ACC112 (cell line): ENCODE data around the gene PSENEN.

ENCODE experiments used
- H2AFZ ChIP-seq: fragments of 200-600 bp; sonication (generic); one replicate; pipeline ENCODE4 v1.6.0; 2017; ENCODE audit warnings: antibody characterized with exemption, low read length; ENCODE audit not compliant: unreplicated experiment
- H3K27ac ChIP-seq: fragments of 200-600 bp; sonication (generic); 2 replicates; pipeline ENCODE4 v1.5.1; 2014; ENCODE audit warnings: low read depth, mild to moderate bottlenecking, antibody characterized with exemption, low read length, moderate library complexity
- H3K27me3 ChIP-seq: fragments of 200-600 bp; sonication (generic); 2 replicates; pipeline ENCODE4 v1.6.1; 2014; ENCODE audit warnings: mild to moderate bottlenecking, antibody characterized with exemption, low read length, moderate library complexity, mixed read lengths; ENCODE audit not compliant: insufficient read depth
- H3K36me3 ChIP-seq: fragments of 200-600 bp; sonication (generic); 2 replicates; pipeline ENCODE4 v1.6.1; 2016; ENCODE audit warnings: mild to moderate bottlenecking, antibody characterized with exemption, low read length, moderate library complexity, mixed read lengths; ENCODE audit not compliant: insufficient read depth
- H3K4me1 ChIP-seq: fragments of 200-600 bp; sonication (generic); one replicate; pipeline ENCODE4 v1.6.1; 2016; ENCODE audit warnings: low read length, mixed read lengths; ENCODE audit not compliant: insufficient read depth, unreplicated experiment, control insufficient read depth
- H3K4me3 ChIP-seq: fragments of 200-600 bp; sonication (generic); 2 replicates; pipeline ENCODE4 v1.5.1; 2014; ENCODE audit warnings: mild to moderate bottlenecking, low read depth, low read length
- H3K79me2 ChIP-seq: fragments of 200-600 bp; sonication (generic); one replicate; pipeline ENCODE4 v1.6.0; 2016; ENCODE audit warnings: low read length; ENCODE audit not compliant: control insufficient read depth, unreplicated experiment, insufficient read depth

The PSENEN gene

GRCh38 chr19:35784503-35785338, 39.3 kb downstream of the PSENEN start:
- H3K27ac ChIP-seq = no peak overlapping the region
- no peaks in the 10 kb centered on the region for H3K27me3 ChIP-seq
- no peak overlapping the region for H3K4me3 ChIP-seq
- no peak overlapping the region for H2AFZ ChIP-seq
- no peaks in the 10 kb centered on the region for H3K36me3 ChIP-seq
- H3K79me2 ChIP-seq = no peaks in the 10 kb centered on the region
- H3K4me1 ChIP-seq = no peaks in the 10 kb centered on the region

GRCh38 chr19:35785339-35785627, 39.8 kb downstream of the PSENEN start:
- Histone ChIP-seq H3K36me3 (no peaks in the 10 kb centered on the region), H3K4me3 (no peak overlapping the region)

GRCh38 chr19:35786299-35787160, 41.1 kb downstream of the PSENEN start:
- no peaks in the 10 kb centered on the region for H3K4me1 ChIP-seq
- no peaks in the 10 kb centered on the region for H3K79me2 ChIP-seq
- no peak overlapping the region for H3K27ac ChIP-seq
- H3K36me3 ChIP-seq = no peaks in the 10 kb centered on the region
- H3K27me3 ChIP-seq = no peaks in the 10 kb centered on the region
- no peak overlapping the region for H2AFZ ChIP-seq
- H3K4me3 ChIP-seq = no peak overlapping the region

More at GRCh38 chr19:35785339-35785627, 39.8 kb downstream of the PSENEN start:
- no peaks in the 10 kb centered on the region for H3K27me3 ChIP-seq
- H3K4me1 ChIP-seq = no peaks in the 10 kb centered on the region
- no peaks in the 10 kb centered on the region for H3K79me2 ChIP-seq
- no peak overlapping the region for H3K27ac ChIP-seq
- no peak overlapping the region for H2AFZ ChIP-seq

- H3K36me3 ChIP-seq = no peaks in the 10 kb centered on the region
- H3K4me1 ChIP-seq = no peaks in the 10 kb centered on the region
- H3K27me3 ChIP-seq = no peaks in the 10 kb centered on the region
- H3K27ac ChIP-seq = no peak overlapping the region
- no peaks in the 10 kb centered on the region for H3K79me2 ChIP-seq
- no peak overlapping the region for H3K4me3 ChIP-seq
- no peak overlapping the region for H2AFZ ChIP-seq
Measured at GRCh38 chr19:35787227-35787799, 41.9 kb downstream of the PSENEN start.

GRCh38 chr19:35788205-35788960, 42.9 kb downstream of the PSENEN start:
- Histone ChIP-seq H2AFZ (no peak overlapping the region), H3K36me3 (no peaks in the 10 kb centered on the region), H3K79me2 (no peaks in the 10 kb centered on the region), H3K4me3 (no peak overlapping the region), H3K4me1 (peaks cover 5% of the 10 kb centered on the region), H3K27ac (no peak overlapping the region), H3K27me3 (no peaks in the 10 kb centered on the region)

GRCh38 chr19:35789195-35789977, 43.9 kb downstream of the PSENEN start:
- Histone ChIP-seq H3K36me3 (no peaks in the 10 kb centered on the region), H3K79me2 (no peaks in the 10 kb centered on the region), H3K4me1 (peaks cover 11% of the 10 kb centered on the region), H3K27ac (no peak overlapping the region), H3K4me3 (no peak overlapping the region), H3K27me3 (no peaks in the 10 kb centered on the region), H2AFZ (no peak overlapping the region)

- no peaks in the 10 kb centered on the region for H3K36me3 ChIP-seq
- H3K79me2 ChIP-seq = no peaks in the 10 kb centered on the region
- H3K4me3 ChIP-seq = no peak overlapping the region
- no peak overlapping the region for H2AFZ ChIP-seq
- peaks cover 11% of the 10 kb centered on the region for H3K4me1 ChIP-seq
- H3K27ac ChIP-seq = no peak overlapping the region
- H3K27me3 ChIP-seq = no peaks in the 10 kb centered on the region
Measured at GRCh38 chr19:35789978-35790944, 44.8 kb downstream of the PSENEN start.

- Histone ChIP-seq H2AFZ (no peak overlapping the region), H3K27ac (no peak overlapping the region), H3K4me1 (peaks cover 11% of the 10 kb centered on the region), H3K36me3 (no peaks in the 10 kb centered on the region), H3K79me2 (no peaks in the 10 kb centered on the region), H3K27me3 (no peaks in the 10 kb centered on the region), H3K4me3 (no peak overlapping the region)
Measured at GRCh38 chr19:35790981-35791813, 45.7 kb downstream of the PSENEN start.
